K562 (cell line): Measurements from ENCODE around the gene ETFBKMT.

Source experiments
- FOSL1 ChIP-seq: fragments of 200-800 bp; sonication (Bioruptor generic); conservative IDR thresholded peaks from 2 replicates; pipeline ENCODE4 v1.6.1; 2016; ENCODE audit warnings: missing genetic modification characterization, missing compliant biosample characterization
- PHF8 ChIP-seq: fragments of 200-600 bp; sonication (generic); IDR thresholded peaks from 2 replicates; pipeline ENCODE4 v1.6.1; 2012; ENCODE audit warnings: mixed run types, mild to moderate bottlenecking, inconsistent platforms, low read length, moderate library complexity, borderline replicate concordance
- SIX5 ChIP-seq, 2 experiments: IDR thresholded peaks; 2 replicates each; pipeline ENCODE4 v1.6.1; 2011; ENCODE audit warnings: low read length in 2 of 2, borderline replicate concordance in 1 of 2, low read depth in 1 of 2, mild to moderate bottlenecking in 1 of 2, moderate library complexity in 1 of 2; ENCODE audit not compliant: insufficient read depth in 1 of 2
- TF ChIP-seq, protein P1 (sequence below), 2 experiments: fragments of 450-650 bp in 1 of 2; sonication (generic) in 1 of 2; formaldehyde crosslinking; conservative IDR thresholded peaks; 2 replicates each; pipeline versions ENCODE4 v1.4.0 to v1.8.1; 2020 to 2022; ENCODE audit warnings: mild to moderate bottlenecking in 1 of 2, missing genetic modification reagents in 1 of 2
- TF ChIP-seq, protein P2 (sequence below): sonication (generic); formaldehyde crosslinking; IDR thresholded peaks from 2 replicates; pipeline ENCODE4 v1.8.1; 2022; ENCODE audit warnings: missing genetic modification reagents

DNA sequence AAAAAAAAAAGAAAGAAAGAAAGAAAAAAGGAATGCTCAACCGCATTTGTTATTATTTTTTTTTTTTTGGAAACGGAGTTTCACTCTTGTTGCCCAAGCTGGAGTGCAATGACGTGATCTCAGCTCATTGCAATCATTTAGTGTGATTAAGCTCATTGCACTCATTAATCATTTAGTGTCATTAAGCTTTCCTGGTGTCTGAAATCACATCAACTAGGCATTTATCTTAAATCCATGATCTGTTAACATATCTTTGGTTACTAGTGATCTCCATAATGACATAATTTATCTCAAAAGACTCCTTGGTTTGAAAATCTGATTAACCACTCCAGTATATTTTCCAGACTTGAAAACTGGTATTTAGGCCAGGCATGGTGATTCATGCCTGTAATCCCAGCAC, 26.3 kb downstream of the ETFBKMT start:
- TF ChIP-seq SIX5 (IDR thresholded peaks at IDR 0.05; ENCODE audit: borderline replicate concordance in 1 of 2, insufficient read depth in 1 of 2, low read depth in 1 of 2, low read length in 2 of 2) (no peak), PHF8 (no peak), FOSL1 (tag) (no peak)
- TF ChIP-seq, protein P1, sequence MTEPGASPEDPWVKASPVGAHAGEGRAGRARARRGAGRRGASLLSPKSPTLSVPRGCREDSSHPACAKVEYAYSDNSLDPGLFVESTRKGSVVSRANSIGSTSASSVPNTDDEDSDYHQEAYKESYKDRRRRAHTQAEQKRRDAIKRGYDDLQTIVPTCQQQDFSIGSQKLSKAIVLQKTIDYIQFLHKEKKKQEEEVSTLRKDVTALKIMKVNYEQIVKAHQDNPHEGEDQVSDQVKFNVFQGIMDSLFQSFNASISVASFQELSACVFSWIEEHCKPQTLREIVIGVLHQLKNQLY (CRISPR knock-in tag; conservative IDR thresholded peaks at IDR 0.05), result no peak
- TF ChIP-seq, protein P2, sequence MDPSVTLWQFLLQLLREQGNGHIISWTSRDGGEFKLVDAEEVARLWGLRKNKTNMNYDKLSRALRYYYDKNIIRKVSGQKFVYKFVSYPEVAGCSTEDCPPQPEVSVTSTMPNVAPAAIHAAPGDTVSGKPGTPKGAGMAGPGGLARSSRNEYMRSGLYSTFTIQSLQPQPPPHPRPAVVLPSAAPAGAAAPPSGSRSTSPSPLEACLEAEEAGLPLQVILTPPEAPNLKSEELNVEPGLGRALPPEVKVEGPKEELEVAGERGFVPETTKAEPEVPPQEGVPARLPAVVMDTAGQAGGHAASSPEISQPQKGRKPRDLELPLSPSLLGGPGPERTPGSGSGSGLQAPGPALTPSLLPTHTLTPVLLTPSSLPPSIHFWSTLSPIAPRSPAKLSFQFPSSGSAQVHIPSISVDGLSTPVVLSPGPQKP (CRISPR knock-in tag), result no peak
